Keratinocyte (primary cell): ENCODE data around the gene GZF1.

Experiments
- EZH2 ChIP-seq: IDR thresholded peaks from one replicate; pipeline ENCODE4 v1.6.1; 2012; ENCODE audit warnings: inconsistent platforms, mild to moderate bottlenecking, low read length, moderate library complexity
- TF ChIP-seq, protein P1 (sequence below), 3 experiments: IDR thresholded peaks in 1 of 3; conservative IDR thresholded peaks in 1 of 3; optimal IDR thresholded peaks in 1 of 3; 2 replicates in 2 of 3; 3 replicates in 1 of 3; pipeline versions ENCODE3 to v1.5.1; 2011; ENCODE audit warnings: low read length in 3 of 3, mild to moderate bottlenecking in 3 of 3, moderate library complexity in 2 of 3, control low read depth in 1 of 3, inconsistent platforms in 1 of 3; ENCODE audit not compliant: insufficient read depth in 2 of 3; ENCODE audit errors: extremely low read depth in 1 of 3

DNA sequence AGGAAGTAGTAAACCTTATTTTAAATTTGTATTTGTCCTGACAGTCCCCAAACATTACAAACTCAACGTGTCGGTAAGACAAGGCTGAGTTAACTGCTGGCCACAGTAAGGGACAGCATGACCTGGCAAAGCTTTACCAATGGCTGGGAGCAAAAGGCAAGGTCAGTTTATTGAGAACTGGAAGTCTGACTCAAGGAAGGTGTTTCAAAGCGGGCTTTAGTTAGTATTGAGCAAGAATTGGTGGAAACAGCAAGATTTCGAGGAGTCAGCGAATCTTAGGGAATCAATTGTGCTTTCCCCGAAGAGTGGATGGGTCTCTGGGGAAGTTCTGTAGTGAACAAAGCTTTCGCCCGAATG lies 885 bp upstream of the GZF1 start:
- TF ChIP-seq, protein P1, sequence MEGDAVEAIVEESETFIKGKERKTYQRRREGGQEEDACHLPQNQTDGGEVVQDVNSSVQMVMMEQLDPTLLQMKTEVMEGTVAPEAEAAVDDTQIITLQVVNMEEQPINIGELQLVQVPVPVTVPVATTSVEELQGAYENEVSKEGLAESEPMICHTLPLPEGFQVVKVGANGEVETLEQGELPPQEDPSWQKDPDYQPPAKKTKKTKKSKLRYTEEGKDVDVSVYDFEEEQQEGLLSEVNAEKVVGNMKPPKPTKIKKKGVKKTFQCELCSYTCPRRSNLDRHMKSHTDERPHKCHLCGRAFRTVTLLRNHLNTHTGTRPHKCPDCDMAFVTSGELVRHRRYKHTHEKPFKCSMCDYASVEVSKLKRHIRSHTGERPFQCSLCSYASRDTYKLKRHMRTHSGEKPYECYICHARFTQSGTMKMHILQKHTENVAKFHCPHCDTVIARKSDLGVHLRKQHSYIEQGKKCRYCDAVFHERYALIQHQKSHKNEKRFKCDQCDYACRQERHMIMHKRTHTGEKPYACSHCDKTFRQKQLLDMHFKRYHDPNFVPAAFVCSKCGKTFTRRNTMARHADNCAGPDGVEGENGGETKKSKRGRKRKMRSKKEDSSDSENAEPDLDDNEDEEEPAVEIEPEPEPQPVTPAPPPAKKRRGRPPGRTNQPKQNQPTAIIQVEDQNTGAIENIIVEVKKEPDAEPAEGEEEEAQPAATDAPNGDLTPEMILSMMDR (optimal IDR thresholded peaks at IDR 0.05 in 1 of 3, IDR thresholded peaks at IDR 0.05 in 1 of 3, conservative IDR thresholded peaks at IDR 0.05 in 1 of 3; ENCODE audit: extremely low read depth in 1 of 3, insufficient read depth in 2 of 3, low read length in 3 of 3): no peak
- no peak for TF ChIP-seq EZH2
